Gastrocnemius medialis (tissue), 4 donors: ENCODE measurements around the gene ASTN2. TPM values are rescaled to one million over a fixed set of nuclear protein-coding genes. Genes with fewer than 3 reads are reported as not detected.

Experiments
- ATAC-seq, 2 donors: fragments of 150-250 bp; one replicate each; pipeline ENCODE4 v1.9.1; 2016
- DNase-seq, 2 donors: peaks; one replicate each; pipeline ENCODE4 v3.0.0-alpha.2; 2019
- H3K27ac ChIP-seq, 4 donors: fragments of 200-600 bp; sonication (generic); 1 replicate in 1 of 4; 2 replicates in 3 of 4; pipeline ENCODE4 v1.5.1; 2016 to 2018; ENCODE audit warnings: mild to moderate bottlenecking in 2 of 4, moderate library complexity in 1 of 4
- H3K27me3 ChIP-seq, 3 donors: fragments of 200-600 bp; sonication (generic) in 2 of 3; 1 replicate in 1 of 3; 2 replicates in 2 of 3; pipeline versions ENCODE4 v1.5.1 to v1.6.0; 2016 to 2019; ENCODE audit warnings: mild to moderate bottlenecking in 1 of 3, moderate library complexity in 1 of 3
- H3K36me3 ChIP-seq, 2 donors: fragments of 200-600 bp; sonication (generic) in 1 of 2; one replicate each; pipeline ENCODE4 v1.5.1; 2017 to 2018
- H3K4me1 ChIP-seq, 2 donors: fragments of 200-600 bp; sonication (generic) in 1 of 2; one replicate each; pipeline ENCODE4 v1.5.1; 2016 to 2017; ENCODE audit warnings: mild to moderate bottlenecking in 2 of 2
- H3K4me3 ChIP-seq, 4 donors: fragments of 200-600 bp; sonication (generic) in 3 of 4; 1 replicate in 1 of 4; 2 replicates in 3 of 4; pipeline ENCODE4 v1.5.1; 2016 to 2019; ENCODE audit warnings: mild to moderate bottlenecking in 2 of 4
- H3K9me3 ChIP-seq, 3 donors: fragments of 200-600 bp; sonication (generic) in 2 of 3; 1 replicate in 1 of 3; 2 replicates in 2 of 3; pipeline ENCODE4 v1.5.1; 2016 to 2019
- CTCF ChIP-seq, 5 experiments: fragments of 450-650 bp in 3 of 5; fragments of 200-600 bp in 2 of 5; sonication (generic) in 2 of 5; IDR thresholded peaks in 4 of 5; conservative IDR thresholded peaks in 1 of 5; 1 replicate in 4 of 5; 2 replicates in 1 of 5; pipeline ENCODE4 v1.5.1; 2016 to 2019; ENCODE audit warnings: antibody characterized with exemption in 5 of 5, mild to moderate bottlenecking in 3 of 5, moderate library complexity in 3 of 5
- POLR2A ChIP-seq, 2 donors: fragments of 450-650 bp; IDR thresholded peaks; one replicate each; pipeline ENCODE4 v1.6.1; 2017; ENCODE audit warnings: antibody characterized with exemption in 2 of 2, mild to moderate bottlenecking in 2 of 2, moderate library complexity in 2 of 2
- in situ Hi-C, 4 donors: fragments of 200-750 bp; cut with MboI; loops; one replicate each; pipeline versions ENCODE4 v1.15.0 to v1.8.0; 2017; ENCODE audit warnings: low sequenced_read_pairs in 4 of 4
- intact Hi-C: fragments of 100-400 bp; cut with DNase I; formaldehyde crosslinking; loops from one replicate; pipeline ENCODE4 v1.15.1; 2023; ENCODE audit warnings: low total_unique reads
- total RNA-seq, 4 donors: library from RNA; depleted of rRNA; stranded (reverse); fragments of >200 nt; gene quantifications; one replicate each; pipeline versions ENCODE4 v1.1.0 to v1.2.3, GENCODE V29; 2016

Gene ASTN2
- total RNA-seq, 4 donors from 2014 or later, result 2.5 to 4.6 (median 3.7) TPM

- no peak for TF ChIP-seq CTCF (IDR thresholded peaks at IDR 0.05 in 4 of 5, conservative IDR thresholded peaks at IDR 0.05 in 1 of 5)
- no peak for TF ChIP-seq POLR2A (IDR thresholded peaks at IDR 0.05)
- Histone ChIP-seq H3K4me1 (peaks cover 5 to 20% of the 10 kb centered on the region in 2 donors), H3K27me3 (no peaks in the 10 kb centered on the region), H3K27ac (peak overlapping the region; percentile 41 to 80 (median 67)), H3K4me3 (no peak overlapping the region), H3K36me3 (no peaks in the 10 kb centered on the region), H3K9me3 (no peaks in the 10 kb centered on the region)
- intact Hi-C loops, result no loop called here
- peak; percentile 91 to 93 for DNase-seq
- in situ Hi-C loops, result no loop called here
- peak; percentile 98 to 99 for ATAC-seq
These were observed 865.7 kb downstream of the ASTN2 start for GRCh38 chr9:116549061-116549664.

- no peaks in the 10 kb centered on the region for H3K9me3 ChIP-seq
- H3K36me3 ChIP-seq, result no peaks in the 10 kb centered on the region
- H3K27ac ChIP-seq, result peak overlapping the region in 2 of 4 donors; percentile 37 to 72
- no peak for DNase-seq
- intact Hi-C loops, result no loop called here
- H3K4me3 ChIP-seq, result no peak overlapping the region
- ATAC-seq, result no peak
- no peaks in the 10 kb centered on the region for H3K27me3 ChIP-seq
- TF ChIP-seq CTCF (IDR thresholded peaks at IDR 0.05 in 4 of 5, conservative IDR thresholded peaks at IDR 0.05 in 1 of 5) (no peak), POLR2A (IDR thresholded peaks at IDR 0.05) (no peak)
- H3K4me1 ChIP-seq, result peaks cover 5 to 20% of the 10 kb centered on the region in 2 donors
- in situ Hi-C loops, result no loop called here
These were observed 867.0 kb downstream of the ASTN2 start for GRCh38 chr9:116547729-116548426.

GRCh38 chr9:116546711-116547581 lies 867.9 kb downstream of the ASTN2 start:
- Histone ChIP-seq H3K27ac (no peak overlapping the region), H3K36me3 (no peaks in the 10 kb centered on the region), H3K9me3 (no peaks in the 10 kb centered on the region), H3K4me3 (no peak overlapping the region), H3K4me1 (peaks cover 5 to 20% of the 10 kb centered on the region in 2 donors), H3K27me3 (no peaks in the 10 kb centered on the region)
- ATAC-seq (no peak), DNase-seq (no peak)
- in situ Hi-C loops, result no loop called here
- intact Hi-C loops, result no loop called here
- TF ChIP-seq POLR2A (IDR thresholded peaks at IDR 0.05), result no peak
- no peak for TF ChIP-seq CTCF (IDR thresholded peaks at IDR 0.05 in 4 of 5, conservative IDR thresholded peaks at IDR 0.05 in 1 of 5)

GRCh38 chr9:116544896-116545295 lies 870.0 kb downstream of the ASTN2 start:
- ATAC-seq (no peak), DNase-seq (no peak)
- Histone ChIP-seq H3K4me3 (no peak overlapping the region), H3K27me3 (no peaks in the 10 kb centered on the region), H3K9me3 (no peaks in the 10 kb centered on the region), H3K4me1 (peaks cover 5 to 15% of the 10 kb centered on the region in 2 donors), H3K27ac (peak overlapping the region; percentile 42 to 53 (median 49)), H3K36me3 (no peaks in the 10 kb centered on the region)
- TF ChIP-seq POLR2A (IDR thresholded peaks at IDR 0.05) (no peak), CTCF (IDR thresholded peaks at IDR 0.05 in 4 of 5, conservative IDR thresholded peaks at IDR 0.05 in 1 of 5) (no peak)
- intact Hi-C loops (no loop called here), in situ Hi-C loops (no loop called here)
